Smooth muscle cell of the brain vasculature (primary cell): ENCODE data around the gene FOLH1.
"Not testable (repeated sequence)": the region's sequence is repeated elsewhere in the genome, so short reads cannot be mapped to it uniquely, and the experiment has no call there.

Experiments used
- DNase-seq: peaks from one replicate; pipeline ENCODE4 v3.0.0-alpha.2; 2012; ENCODE audit warnings: low read depth, low spot score

Gene FOLH1

GRCh38 chr11:49177936-49178335, 30.5 kb downstream of the FOLH1 start:
- not testable (repeated sequence) for DNase-seq

- DNase-seq = not testable (repeated sequence)
These were observed 33.0 kb downstream of the FOLH1 start for GRCh38 chr11:49175378-49175777.

DNA sequence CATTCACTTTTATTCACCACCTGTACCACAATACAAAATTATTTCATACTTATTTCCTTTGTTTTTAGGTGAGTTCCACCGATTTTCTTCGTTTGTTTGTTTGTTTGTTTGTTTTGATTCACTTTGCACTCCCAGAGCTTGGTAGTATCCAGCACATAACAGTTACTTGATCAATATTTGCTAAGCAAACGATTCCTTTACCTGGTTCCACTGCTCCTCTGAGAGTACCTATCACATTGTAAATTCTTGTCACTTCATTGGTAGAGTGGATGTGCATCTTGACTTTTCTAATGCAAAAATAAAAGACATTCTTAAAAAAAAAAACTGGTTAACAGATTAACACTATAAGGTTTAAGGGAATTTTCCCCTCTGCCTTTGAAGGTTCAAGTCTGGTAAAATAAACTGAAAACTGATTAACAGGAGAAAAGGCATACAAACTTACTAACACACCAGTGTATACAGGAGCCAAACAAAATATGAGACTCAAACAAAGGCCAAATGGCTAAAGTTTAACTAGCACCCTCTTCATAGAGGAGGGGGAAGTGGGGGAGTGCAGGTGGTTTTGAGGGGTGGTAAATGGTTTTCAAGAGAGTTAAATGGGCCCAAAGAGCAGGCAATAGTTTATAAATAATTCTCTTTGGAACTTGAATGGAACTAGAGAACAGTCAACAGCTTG, 33.6 kb downstream of the FOLH1 start:
- DNase-seq = not testable (repeated sequence)

DNA sequence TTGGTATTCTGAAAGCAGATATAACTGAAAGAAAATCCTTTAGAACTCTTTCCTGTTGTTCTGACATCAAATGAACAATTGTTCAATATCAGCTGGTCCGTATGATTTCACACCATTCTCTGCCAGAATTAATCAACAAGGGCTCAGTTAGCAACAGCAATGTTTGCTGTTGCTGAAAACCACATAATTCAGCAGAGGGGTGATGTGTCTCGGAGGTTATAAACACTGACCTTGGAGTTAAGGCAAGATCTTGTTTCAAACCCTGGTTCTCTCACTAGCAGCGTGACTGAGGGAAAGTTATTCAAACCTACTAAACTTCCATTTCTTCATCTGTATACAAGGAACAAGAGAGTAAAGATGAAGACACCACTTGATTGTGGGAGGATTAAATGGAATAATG, 36.8 kb downstream of the FOLH1 start:
- not testable (repeated sequence) for DNase-seq

GRCh38 chr11:49169579-49169978, 38.8 kb downstream of the FOLH1 start:
- DNase-seq = not testable (repeated sequence)

- not testable (repeated sequence) for DNase-seq
These were observed 39.4 kb downstream of the FOLH1 start for GRCh38 chr11:49168992-49169391.

DNA sequence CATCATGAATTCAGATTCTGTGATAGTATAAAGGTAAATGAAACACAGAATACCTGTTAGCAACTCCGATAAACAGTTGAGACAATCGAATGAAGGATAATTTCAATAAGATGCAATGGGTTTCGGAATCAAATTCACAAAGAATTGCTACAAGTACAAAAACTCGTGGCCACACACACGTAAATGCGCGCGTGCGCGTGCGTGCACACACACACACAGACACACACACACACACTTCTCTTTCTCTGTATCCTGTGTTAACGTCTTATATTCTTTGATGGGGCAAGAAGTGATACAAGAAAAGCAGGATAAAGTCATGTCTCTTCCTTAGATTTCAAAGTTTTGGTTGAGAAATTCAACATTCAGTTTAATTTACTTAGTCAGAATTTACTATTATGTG, 57.2 kb downstream of the FOLH1 start:
- no peak for DNase-seq

DNA sequence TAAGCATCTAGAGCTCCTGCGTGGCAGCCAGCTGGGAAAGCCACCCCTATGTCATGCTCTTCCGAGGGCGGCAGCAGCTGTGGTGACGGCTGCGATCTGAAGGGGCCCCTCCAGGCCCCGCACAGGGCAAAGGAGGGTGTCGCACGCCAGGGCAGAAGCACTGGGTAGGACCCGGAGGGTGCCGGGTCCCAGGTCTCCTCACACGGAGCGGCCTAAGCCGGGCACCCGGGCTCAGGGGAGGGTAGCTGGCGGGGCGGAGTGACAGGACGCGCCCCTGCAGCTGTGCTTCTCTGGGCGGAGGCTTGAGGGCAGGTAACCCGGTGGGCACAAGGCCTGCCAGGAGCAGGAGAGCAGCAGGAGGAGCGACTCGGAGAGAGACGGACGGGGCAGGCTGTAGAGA, 106.0 kb downstream of the FOLH1 start:
- DNase-seq = not testable (repeated sequence)
